ENCODE measurements around the gene FKBP9. TPM values are rescaled to one million over a fixed set of nuclear protein-coding genes. Genes with fewer than 3 reads are reported as not detected.
"Not testable (repeated sequence)": the region's sequence is repeated elsewhere in the genome, so short reads cannot be mapped to it uniquely, and the experiment has no call there.

The FKBP9 gene
- polyA plus RNA-seq, 1 donor (not counting 4 experiments of a cell fraction or from before 2014, with no cell fraction given) = 92.2 TPM

DNA sequence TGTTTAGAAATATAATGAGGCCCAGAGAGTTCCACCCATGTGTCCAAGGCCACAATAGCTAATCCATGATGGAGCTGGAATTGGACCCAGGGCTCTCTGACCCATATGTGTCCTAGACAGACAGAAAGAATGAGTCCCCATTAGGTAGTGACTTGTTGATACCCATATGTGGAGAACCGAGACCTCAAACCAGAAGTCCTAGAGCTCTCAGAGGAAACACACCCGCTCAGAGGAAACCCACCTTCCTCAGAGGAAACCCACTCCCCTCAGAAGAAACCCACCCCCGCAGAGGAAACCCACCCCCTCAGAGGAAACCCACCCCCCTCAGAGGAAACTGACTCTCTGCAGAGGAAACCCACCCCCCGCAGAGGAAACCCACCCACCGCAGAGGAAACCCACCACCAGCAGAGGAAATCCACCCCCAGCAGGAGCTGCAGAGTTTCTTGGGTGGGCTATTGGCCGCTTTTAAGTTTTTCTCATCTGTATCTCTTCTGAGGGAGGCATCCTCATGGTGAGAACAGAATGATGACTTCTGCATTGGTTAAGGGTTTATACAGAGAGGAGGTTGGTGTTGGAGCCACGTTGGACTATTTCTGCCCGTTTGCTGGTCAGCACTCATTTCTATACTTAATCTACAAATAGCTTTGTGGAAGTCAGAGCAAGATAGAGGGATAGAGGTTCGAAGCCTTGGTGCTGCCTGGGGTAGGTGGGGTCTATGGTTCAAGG is 34.9 kb downstream of the FKBP9 start:
- H3K4me1 ChIP-seq (ENCODE audit: control insufficient read depth, extremely low read depth, insufficient read depth, low read length); H2AFZ ChIP-seq (ENCODE audit: control insufficient read depth, low read length); DNase-seq (ENCODE audit: low read depth, low spot score); H3K4me2 ChIP-seq (ENCODE audit: control insufficient read depth, extremely low read depth, insufficient read depth, low read depth, low read length); dilution Hi-C loops (cut with MboI; ENCODE audit: extremely low pct_ligation_motif_present, low sequenced_read_pairs); H3K79me2 ChIP-seq (ENCODE audit: control insufficient read depth, insufficient read depth, low read length); H4K20me1 ChIP-seq (ENCODE audit: control insufficient read depth, extremely low read depth, insufficient read depth, low read length); H3K36me3 ChIP-seq (ENCODE audit: control insufficient read depth in 2 of 2, extremely low read depth in 1 of 2, insufficient read depth in 2 of 2, low read length in 2 of 2); H3K27ac ChIP-seq (ENCODE audit: control insufficient read depth, insufficient read depth, low read length); H3K4me3 ChIP-seq (ENCODE audit: control insufficient read depth in 2 of 3, extremely low read depth in 1 of 3, insufficient read depth in 2 of 3, low read depth in 1 of 3, low read length in 3 of 3); H3K9ac ChIP-seq (ENCODE audit: control insufficient read depth, extremely low read depth, insufficient read depth, low read length); H3K9me3 ChIP-seq (ENCODE audit: control insufficient read depth, low read depth, low read length); H3K27me3 ChIP-seq (ENCODE audit: control insufficient read depth, extremely low read depth, insufficient read depth, low read length); H3K9me1 ChIP-seq (ENCODE audit: control insufficient read depth, extremely low read depth, insufficient read depth, low read length): not testable (repeated sequence)
- peak; percentile 36 for FAIRE-seq

DNA sequence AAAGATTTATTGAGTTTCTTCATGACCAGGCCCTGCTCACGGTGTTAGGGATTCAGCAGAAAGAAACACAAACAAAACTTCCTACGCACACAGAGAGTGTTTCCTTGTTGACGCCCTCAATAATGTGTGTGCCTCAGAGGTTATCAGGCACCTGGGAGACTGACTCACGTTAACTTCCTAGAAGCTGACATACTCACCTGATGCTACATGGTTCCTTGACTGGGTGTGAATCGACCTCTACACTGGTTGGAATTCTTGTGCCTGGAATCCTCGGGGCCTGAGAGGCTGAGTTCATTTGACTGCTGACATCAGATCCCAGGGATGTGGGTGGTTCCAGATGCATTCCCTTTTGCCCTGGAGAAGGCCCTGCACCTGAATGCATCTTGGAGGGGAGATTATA is 35.5 kb downstream of the FKBP9 start:
- DNase-seq (ENCODE audit: low read depth, low spot score); H3K9me1 ChIP-seq (ENCODE audit: control insufficient read depth, extremely low read depth, insufficient read depth, low read length); H3K9me3 ChIP-seq (ENCODE audit: control insufficient read depth, low read depth, low read length); H3K79me2 ChIP-seq (ENCODE audit: control insufficient read depth, insufficient read depth, low read length); H3K4me2 ChIP-seq (ENCODE audit: control insufficient read depth, extremely low read depth, insufficient read depth, low read depth, low read length); H3K36me3 ChIP-seq (ENCODE audit: control insufficient read depth in 2 of 2, extremely low read depth in 1 of 2, insufficient read depth in 2 of 2, low read length in 2 of 2); H2AFZ ChIP-seq (ENCODE audit: control insufficient read depth, low read length); H3K27me3 ChIP-seq (ENCODE audit: control insufficient read depth, extremely low read depth, insufficient read depth, low read length); H3K9ac ChIP-seq (ENCODE audit: control insufficient read depth, extremely low read depth, insufficient read depth, low read length); H3K4me3 ChIP-seq (ENCODE audit: control insufficient read depth in 2 of 3, extremely low read depth in 1 of 3, insufficient read depth in 2 of 3, low read depth in 1 of 3, low read length in 3 of 3); H3K4me1 ChIP-seq (ENCODE audit: control insufficient read depth, extremely low read depth, insufficient read depth, low read length); dilution Hi-C loops (cut with MboI; ENCODE audit: extremely low pct_ligation_motif_present, low sequenced_read_pairs); H3K27ac ChIP-seq (ENCODE audit: control insufficient read depth, insufficient read depth, low read length); H4K20me1 ChIP-seq (ENCODE audit: control insufficient read depth, extremely low read depth, insufficient read depth, low read length): not testable (repeated sequence)
- FAIRE-seq = peak; percentile 95

GRCh38 chr7:32997956-32998355 is 40.7 kb downstream of the FKBP9 start:
- H3K36me3 ChIP-seq (ENCODE audit: control insufficient read depth in 2 of 2, extremely low read depth in 1 of 2, insufficient read depth in 2 of 2, low read length in 2 of 2); H3K79me2 ChIP-seq (ENCODE audit: control insufficient read depth, insufficient read depth, low read length); H3K4me3 ChIP-seq (ENCODE audit: control insufficient read depth in 2 of 3, extremely low read depth in 1 of 3, insufficient read depth in 2 of 3, low read depth in 1 of 3, low read length in 3 of 3); H3K9me3 ChIP-seq (ENCODE audit: control insufficient read depth, low read depth, low read length); H3K27me3 ChIP-seq (ENCODE audit: control insufficient read depth, extremely low read depth, insufficient read depth, low read length); H4K20me1 ChIP-seq (ENCODE audit: control insufficient read depth, extremely low read depth, insufficient read depth, low read length); H2AFZ ChIP-seq (ENCODE audit: control insufficient read depth, low read length); FAIRE-seq; DNase-seq (ENCODE audit: low read depth, low spot score); H3K4me2 ChIP-seq (ENCODE audit: control insufficient read depth, extremely low read depth, insufficient read depth, low read depth, low read length); H3K9me1 ChIP-seq (ENCODE audit: control insufficient read depth, extremely low read depth, insufficient read depth, low read length); dilution Hi-C loops (cut with MboI; ENCODE audit: extremely low pct_ligation_motif_present, low sequenced_read_pairs): not testable (repeated sequence)
- H3K9ac ChIP-seq (ENCODE audit: control insufficient read depth, extremely low read depth, insufficient read depth, low read length) = peak overlapping the region; percentile 65
- peak overlapping the region; percentile 80 for H3K27ac ChIP-seq (ENCODE audit: control insufficient read depth, insufficient read depth, low read length)
- H3K4me1 ChIP-seq (ENCODE audit: control insufficient read depth, extremely low read depth, insufficient read depth, low read length) = peaks cover 14% of the 10 kb centered on the region

GRCh38 chr7:32998361-32999171 is 41.3 kb downstream of the FKBP9 start:
- H4K20me1 ChIP-seq (ENCODE audit: control insufficient read depth, extremely low read depth, insufficient read depth, low read length); H3K27me3 ChIP-seq (ENCODE audit: control insufficient read depth, extremely low read depth, insufficient read depth, low read length); H3K4me3 ChIP-seq (ENCODE audit: control insufficient read depth in 2 of 3, extremely low read depth in 1 of 3, insufficient read depth in 2 of 3, low read depth in 1 of 3, low read length in 3 of 3); DNase-seq (ENCODE audit: low read depth, low spot score); H3K36me3 ChIP-seq (ENCODE audit: control insufficient read depth in 2 of 2, extremely low read depth in 1 of 2, insufficient read depth in 2 of 2, low read length in 2 of 2); H3K9me3 ChIP-seq (ENCODE audit: control insufficient read depth, low read depth, low read length); H3K79me2 ChIP-seq (ENCODE audit: control insufficient read depth, insufficient read depth, low read length); H3K9me1 ChIP-seq (ENCODE audit: control insufficient read depth, extremely low read depth, insufficient read depth, low read length); dilution Hi-C loops (cut with MboI; ENCODE audit: extremely low pct_ligation_motif_present, low sequenced_read_pairs): not testable (repeated sequence)
- H3K27ac ChIP-seq (ENCODE audit: control insufficient read depth, insufficient read depth, low read length) = peak overlapping the region; percentile 80
- FAIRE-seq = peak; percentile 88
- H3K9ac ChIP-seq (ENCODE audit: control insufficient read depth, extremely low read depth, insufficient read depth, low read length) = peak overlapping the region; percentile 65
- peaks cover 14% of the 10 kb centered on the region for H3K4me1 ChIP-seq (ENCODE audit: control insufficient read depth, extremely low read depth, insufficient read depth, low read length)
- peak overlapping the region; percentile 15 for H2AFZ ChIP-seq (ENCODE audit: control insufficient read depth, low read length)
- H3K4me2 ChIP-seq (ENCODE audit: control insufficient read depth, extremely low read depth, insufficient read depth, low read depth, low read length) = peak overlapping the region; percentile 41

- H3K9ac ChIP-seq (ENCODE audit: control insufficient read depth, extremely low read depth, insufficient read depth, low read length); H3K36me3 ChIP-seq (ENCODE audit: control insufficient read depth in 2 of 2, extremely low read depth in 1 of 2, insufficient read depth in 2 of 2, low read length in 2 of 2); H3K79me2 ChIP-seq (ENCODE audit: control insufficient read depth, insufficient read depth, low read length); dilution Hi-C loops (cut with MboI; ENCODE audit: extremely low pct_ligation_motif_present, low sequenced_read_pairs); H3K9me1 ChIP-seq (ENCODE audit: control insufficient read depth, extremely low read depth, insufficient read depth, low read length); H2AFZ ChIP-seq (ENCODE audit: control insufficient read depth, low read length); H3K9me3 ChIP-seq (ENCODE audit: control insufficient read depth, low read depth, low read length); H4K20me1 ChIP-seq (ENCODE audit: control insufficient read depth, extremely low read depth, insufficient read depth, low read length); FAIRE-seq; DNase-seq (ENCODE audit: low read depth, low spot score); H3K27me3 ChIP-seq (ENCODE audit: control insufficient read depth, extremely low read depth, insufficient read depth, low read length); H3K4me3 ChIP-seq (ENCODE audit: control insufficient read depth in 2 of 3, extremely low read depth in 1 of 3, insufficient read depth in 2 of 3, low read depth in 1 of 3, low read length in 3 of 3); H3K4me2 ChIP-seq (ENCODE audit: control insufficient read depth, extremely low read depth, insufficient read depth, low read depth, low read length): not testable (repeated sequence)
- peaks cover 14% of the 10 kb centered on the region for H3K4me1 ChIP-seq (ENCODE audit: control insufficient read depth, extremely low read depth, insufficient read depth, low read length)
- H3K27ac ChIP-seq (ENCODE audit: control insufficient read depth, insufficient read depth, low read length) = peak overlapping the region; percentile 80
These were observed 42.1 kb downstream of the FKBP9 start for GRCh38 chr7:32999380-32999779.

All from keratinocyte (primary cell).